ENCODE data around the gene CERKL.
"Not testable (repeated sequence)": the region's sequence is repeated elsewhere in the genome, so short reads cannot be mapped to it uniquely, and the experiment has no call there.

Gene CERKL, protein sequence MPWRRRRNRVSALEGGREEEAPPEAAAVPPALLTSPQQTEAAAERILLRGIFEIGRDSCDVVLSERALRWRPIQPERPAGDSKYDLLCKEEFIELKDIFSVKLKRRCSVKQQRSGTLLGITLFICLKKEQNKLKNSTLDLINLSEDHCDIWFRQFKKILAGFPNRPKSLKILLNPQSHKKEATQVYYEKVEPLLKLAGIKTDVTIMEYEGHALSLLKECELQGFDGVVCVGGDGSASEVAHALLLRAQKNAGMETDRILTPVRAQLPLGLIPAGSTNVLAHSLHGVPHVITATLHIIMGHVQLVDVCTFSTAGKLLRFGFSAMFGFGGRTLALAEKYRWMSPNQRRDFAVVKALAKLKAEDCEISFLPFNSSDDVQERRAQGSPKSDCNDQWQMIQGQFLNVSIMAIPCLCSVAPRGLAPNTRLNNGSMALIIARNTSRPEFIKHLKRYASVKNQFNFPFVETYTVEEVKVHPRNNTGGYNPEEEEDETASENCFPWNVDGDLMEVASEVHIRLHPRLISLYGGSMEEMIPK

DNA sequence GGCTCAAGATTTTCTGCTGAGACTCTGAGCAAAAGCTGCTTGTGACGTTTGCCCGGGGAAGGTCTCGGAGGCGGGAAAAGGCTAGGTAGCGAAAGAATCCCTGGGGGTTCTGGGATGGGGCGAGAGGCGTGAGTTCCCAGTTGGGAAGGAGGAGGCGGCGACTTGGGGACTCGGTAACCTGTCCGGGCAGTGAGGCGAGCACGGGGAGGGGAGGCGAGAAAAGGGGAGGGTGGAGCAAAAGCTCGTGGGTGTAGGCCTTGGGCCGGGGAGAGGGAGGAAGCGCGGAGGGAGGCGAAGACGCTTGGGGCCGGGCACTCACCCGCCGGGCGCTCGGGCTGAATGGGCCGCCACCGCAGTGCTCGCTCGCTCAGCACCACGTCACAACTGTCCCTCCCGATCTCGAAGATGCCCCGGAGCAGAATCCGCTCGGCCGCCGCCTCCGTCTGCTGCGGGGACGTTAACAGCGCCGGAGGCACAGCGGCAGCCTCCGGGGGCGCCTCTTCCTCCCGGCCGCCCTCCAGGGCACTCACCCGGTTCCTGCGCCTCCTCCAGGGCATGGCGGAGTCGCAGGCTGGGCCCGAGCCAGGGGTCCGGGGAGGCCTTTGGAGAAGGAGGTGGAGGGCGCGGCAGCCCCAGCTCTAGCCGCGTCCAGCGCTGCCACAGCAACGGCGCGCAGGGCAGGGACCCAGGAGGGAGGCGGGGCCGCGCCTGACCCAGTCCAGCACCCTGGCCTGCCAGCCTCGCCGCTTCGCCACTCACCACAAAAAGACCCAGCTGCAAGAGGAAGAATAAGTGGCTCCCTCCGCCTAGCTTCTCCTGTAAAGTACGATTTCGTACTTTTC lies at the start of gene CERKL:
TSS of gene CERKL (minus strand) at position 656 of the 842 bp plus-strand sequence. CDS start at position 557, 99 bp downstream.
- peak in 1 of 2 donors; percentile 12 for DNase-seq

DNA sequence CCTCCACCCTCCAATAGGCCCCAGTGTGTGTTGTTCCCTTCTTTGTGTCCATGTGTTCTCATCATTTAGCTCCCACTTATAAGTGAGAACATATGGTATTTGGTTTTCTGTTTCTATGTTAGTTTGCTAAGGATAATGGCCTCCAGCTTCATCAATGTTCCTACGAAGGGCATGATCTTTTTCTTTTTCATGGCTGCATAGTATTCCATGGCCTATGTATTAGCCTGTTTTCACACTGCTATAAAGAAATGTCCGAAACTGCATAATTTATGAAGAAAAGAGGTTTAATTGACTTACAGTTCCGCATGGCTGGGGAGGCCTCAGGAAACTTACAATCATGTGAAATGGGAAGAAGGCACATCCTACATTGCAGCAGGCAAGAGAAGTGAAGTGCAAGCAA lies 45.6 kb upstream of the CERKL start:
- DNase-seq = not testable (repeated sequence)

DNA sequence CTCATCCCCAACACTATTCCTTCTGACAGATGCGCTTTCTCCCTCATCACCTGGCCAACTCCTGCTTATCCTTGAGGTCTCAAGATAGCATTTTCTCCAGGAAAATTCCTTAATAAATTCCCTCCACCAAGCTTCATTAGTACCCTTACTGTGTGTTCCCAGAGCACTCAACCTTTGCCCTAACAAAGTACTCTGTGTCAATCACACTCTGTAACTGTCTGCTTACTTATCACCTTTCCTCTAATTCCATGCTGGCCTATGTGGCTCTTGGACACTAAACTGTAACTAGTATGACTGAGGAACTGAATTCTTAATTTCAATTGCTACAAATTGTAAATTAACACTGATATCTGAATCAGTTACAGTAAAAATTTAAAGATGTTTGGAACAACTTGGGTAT lies 41.3 kb upstream of the CERKL start:
- no peak for DNase-seq

DNA sequence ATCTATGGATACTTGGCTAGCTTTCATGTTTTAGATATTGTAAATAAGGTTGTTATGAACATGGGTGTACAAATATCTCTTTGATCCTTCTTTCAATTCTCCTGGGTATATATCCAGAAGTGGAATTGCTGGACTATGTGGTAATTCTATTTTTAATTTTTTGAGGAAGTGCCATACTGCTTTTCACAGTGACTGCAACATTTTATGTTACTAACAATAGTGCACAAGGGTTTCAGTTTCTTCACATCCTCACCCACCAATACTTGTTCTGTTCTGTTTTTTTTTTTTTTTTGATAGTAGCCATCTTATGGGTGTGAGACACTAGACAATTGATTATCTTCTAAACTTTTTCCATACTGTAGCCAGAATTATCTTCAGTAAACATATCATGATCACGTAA lies 40.7 kb upstream of the CERKL start:
- no peak for DNase-seq

DNA sequence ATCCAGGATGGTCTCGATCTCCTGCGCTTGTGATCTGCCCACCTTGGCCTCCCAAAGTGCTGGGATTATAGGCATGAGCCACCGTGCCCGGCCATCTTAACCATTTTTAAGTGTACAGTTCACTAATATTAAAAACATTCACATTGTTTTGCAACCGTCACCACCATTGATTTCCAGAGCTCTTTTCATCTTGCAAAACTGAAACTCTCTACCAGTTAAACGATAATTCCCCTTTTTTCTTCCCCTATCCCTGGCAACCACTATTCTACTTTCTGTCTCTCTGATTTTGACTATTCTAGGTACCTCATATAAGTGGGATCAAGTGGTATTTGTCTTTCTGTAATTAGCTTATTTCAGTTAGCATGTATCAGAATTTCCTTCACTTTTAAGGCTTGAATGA lies 40.2 kb upstream of the CERKL start:
- no peak for DNase-seq

DNA sequence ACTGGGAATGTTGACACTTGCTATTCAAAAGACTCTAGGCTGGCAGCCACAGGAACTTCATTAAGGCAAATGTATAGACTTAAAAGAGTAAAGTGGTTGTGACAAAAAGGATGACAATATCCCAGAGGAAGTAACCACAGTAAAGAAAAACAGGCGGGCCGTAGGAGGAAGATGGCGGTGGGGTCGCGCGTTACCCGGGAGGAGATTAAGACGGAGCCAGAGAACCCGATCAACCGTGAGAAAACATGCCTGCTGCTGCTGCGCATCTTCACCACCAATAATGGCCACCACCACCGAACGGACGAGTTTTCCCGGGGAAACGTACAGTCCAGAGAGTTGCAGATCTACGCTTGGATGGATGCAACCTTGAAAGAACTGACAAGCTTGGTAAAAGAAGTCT lies 37.4 kb upstream of the CERKL start:
- DNase-seq = no peak

DNA sequence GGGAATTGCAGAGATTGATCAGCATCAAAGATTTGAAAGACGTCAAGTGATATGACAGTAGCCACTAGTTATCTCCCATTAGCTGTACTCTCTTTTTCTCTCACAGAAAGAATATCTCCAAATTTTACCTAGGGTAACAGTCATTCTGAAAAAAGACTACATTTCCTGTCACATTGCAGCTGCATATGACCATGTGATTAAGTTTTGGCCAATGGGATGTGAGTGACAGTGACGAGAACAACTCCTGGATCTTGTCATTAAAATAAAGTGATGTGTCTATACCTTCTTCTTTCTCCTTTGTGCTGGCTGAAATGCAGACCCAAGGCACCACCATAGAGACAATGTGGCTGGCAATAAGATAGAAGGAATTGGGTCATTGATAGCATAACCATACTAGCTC lies 34.0 kb upstream of the CERKL start:
- DNase-seq = no peak

DNA sequence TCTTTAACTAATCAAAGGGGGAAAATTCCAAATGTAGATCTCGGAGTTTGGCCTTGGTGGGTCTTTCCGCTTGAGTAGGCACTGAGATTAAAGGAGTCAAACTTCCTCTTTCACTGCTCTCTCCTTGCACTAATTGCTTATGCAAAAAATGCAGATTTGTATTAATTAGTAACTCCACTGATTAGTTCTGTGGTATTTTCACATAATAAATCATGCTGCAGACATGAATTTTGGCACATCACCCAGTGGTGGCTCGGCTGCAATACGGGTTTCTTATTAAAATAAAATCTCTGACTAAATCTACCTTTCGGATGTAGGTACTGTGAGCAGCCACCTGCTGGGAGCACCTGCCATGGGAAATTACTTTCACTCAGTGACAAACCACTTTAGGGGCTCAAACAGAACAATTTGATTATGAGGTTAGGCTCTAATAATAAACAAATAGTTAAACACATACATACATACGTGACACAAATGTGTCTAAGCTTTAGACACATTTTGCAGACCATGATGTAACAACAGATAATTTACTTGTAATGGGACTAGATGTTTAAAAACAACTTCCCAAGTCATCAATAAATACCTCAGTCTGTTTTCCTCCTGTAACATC lies 29.8 kb upstream of the CERKL start:
- no peak for DNase-seq

DNA sequence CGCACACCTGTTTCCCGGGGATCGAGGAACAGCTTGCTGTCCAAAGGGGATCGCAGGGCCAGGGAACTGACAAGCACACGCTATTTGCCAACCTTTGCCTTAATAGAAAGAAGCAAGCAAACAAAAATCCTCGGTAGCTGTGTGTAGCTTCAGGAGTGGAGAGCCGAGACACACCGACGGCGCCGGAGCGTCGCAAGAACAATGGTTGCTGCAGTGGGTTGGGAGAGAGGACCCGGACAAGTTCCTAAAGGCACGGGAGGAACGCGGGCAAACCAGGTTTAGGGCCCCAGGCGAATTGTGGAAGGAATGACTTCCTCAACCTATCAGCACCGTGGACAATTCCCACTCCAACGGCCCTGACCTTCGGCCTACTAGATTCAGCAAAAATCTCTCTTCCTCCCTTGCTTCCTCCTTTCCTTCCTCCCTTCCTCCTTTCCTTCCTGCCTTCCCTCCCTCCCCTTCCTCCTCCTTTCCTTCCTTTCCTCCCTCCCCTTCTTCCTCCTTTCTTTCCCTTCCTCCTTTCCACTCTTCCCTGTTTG lies 28.3 kb upstream of the CERKL start:
- DNase-seq = no peak

DNA sequence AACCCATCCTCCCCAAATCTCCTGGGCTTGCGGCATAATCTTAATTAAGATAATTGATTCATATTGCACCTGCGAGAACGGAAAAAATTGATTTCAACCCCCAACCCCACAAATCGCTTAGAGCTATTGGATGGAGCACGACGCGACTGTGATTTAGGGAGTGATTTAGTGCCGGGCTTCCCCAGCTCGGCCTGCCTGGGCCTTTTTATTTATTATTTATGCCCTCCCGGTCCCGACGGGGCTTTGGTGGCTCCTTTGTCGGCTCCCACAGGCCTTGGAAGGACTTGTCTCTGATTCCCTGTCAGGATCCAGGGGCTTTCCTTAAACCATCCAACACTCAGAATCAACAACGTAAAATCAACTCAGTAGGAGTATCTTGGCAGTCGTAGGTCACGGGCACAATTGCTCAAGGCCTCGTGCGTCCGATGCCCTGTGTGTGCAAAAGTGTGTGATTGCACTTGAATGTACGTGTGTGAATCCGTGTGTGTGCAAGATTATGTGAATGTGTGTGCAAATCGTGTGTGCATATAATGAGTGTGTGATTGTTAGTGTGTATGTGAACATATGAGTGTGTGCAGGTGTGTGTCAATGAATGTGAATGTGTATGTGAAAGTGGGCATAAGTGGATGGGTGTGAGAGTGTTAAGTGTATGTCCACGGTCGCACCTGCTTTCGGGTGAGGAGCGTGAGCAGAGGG lies 27.7 kb upstream of the CERKL start:
- no peak for DNase-seq

DNA sequence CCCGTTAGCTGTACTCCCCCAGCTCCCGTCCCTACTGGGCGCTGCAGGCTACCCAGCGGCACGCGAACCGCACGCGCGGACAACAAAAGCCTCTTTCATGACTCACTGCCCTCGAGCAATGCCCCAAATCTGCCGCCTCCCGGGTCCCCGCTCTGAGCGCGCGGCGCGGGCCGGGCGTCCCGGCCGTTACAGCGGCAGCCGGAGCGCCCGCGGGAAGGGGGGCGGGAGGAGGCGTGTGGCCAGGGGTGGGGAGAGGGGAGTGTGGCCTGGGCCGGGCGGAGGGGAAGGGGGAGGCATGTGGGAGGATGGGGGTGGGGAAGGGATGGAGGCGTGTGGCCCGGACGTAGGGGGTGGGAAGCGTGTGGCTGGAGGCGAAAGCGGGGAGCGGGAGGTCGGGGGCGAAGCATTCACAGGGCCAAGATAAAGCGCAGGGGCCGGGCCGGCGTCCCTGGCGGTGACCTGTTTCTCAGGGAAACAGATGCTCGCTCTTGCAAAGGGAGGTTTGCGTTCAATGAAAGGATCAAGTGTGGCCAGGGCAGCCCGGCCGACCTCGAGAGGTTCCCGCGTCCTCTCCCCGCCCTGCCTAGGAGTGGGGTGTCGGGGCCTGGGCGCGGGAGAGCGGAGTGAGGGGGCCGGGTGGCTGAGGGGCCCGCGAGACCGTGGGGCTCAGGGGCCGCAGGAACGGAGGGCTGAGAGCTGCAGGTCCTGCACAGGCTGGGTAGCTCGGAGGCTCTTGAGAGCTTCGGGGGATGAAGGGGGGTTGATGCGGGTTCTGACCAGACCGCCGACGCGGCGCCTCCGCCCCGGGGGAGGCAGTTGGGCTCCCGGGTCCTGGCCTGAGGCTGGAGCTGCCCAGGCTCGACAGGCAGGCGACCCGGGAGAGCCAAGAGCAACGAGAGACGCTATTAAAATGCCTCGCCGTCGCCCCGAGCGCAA lies 26.9 kb upstream of the CERKL start:
- no peak for DNase-seq

DNA sequence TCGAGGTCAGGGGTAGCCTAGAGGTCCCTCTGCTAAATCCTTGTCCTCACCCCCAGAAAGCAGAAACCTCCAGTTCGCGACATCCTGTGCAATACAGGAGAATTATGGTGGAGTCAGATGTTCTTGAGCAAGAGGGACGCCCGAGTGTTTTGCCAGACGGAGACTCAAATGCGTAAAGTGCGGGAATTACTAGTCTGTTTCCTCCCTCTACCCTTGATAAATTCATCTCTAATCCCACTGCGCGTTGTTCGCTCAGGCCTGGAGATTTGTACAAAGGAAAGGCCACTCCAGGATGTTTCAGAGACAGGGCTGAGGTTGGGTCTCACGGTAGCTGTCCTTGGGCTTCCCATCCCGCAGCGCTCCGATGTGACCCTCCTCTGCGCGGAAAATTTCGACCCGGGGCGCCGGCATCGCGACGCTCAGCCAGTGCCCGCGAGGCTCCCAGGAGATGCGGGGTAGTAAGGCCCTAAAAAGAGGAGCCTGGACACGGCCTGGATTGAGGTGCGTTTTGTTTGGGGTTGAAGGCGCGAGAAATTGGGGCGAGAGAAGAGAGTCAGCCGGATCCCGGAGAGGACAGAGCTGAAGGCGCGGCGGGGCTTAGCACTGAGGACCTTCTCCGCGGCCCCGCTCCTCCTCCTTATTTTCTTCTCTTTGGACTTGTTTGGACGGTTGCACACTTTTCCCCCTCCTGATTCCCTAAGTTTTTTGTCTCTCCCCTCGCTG lies 26.1 kb upstream of the CERKL start:
- DNase-seq = no peak

DNA sequence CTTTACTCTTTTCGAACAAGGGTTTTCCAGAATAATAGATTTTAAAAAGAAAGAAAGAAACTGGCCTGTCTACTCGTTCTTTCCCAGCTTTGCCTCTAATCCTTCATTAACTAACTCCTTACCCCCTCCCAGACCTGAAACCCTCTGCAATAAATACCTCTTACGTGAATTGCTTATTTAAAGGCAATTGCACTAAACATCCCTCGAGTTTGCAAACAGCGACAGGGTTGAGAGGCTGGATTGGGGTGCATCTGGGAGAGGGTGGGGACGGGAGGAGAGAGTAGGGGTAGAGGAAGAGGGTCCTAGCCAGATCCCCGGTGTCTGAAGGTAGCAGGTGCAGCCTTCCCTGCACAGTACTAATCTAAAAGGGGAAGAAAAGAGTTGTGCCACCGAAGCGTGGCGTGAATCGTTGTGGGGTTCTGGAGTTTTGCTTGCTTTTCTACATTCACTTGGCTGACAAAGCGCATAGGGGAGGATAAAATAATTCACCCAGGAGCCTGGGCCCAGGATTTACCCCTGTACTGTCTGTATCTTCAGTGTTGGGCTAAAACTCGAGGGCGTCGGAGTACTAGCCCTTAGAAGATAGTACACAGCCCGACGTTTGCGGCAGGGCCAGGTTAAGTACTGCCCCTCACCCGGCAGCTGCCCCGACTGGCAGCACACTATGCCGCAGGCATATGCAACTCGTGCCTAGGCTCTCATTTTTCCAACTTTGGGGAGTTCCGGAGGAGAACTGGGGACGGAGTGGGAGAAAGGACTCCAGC lies 25.3 kb upstream of the CERKL start:
- no peak for DNase-seq

DNA sequence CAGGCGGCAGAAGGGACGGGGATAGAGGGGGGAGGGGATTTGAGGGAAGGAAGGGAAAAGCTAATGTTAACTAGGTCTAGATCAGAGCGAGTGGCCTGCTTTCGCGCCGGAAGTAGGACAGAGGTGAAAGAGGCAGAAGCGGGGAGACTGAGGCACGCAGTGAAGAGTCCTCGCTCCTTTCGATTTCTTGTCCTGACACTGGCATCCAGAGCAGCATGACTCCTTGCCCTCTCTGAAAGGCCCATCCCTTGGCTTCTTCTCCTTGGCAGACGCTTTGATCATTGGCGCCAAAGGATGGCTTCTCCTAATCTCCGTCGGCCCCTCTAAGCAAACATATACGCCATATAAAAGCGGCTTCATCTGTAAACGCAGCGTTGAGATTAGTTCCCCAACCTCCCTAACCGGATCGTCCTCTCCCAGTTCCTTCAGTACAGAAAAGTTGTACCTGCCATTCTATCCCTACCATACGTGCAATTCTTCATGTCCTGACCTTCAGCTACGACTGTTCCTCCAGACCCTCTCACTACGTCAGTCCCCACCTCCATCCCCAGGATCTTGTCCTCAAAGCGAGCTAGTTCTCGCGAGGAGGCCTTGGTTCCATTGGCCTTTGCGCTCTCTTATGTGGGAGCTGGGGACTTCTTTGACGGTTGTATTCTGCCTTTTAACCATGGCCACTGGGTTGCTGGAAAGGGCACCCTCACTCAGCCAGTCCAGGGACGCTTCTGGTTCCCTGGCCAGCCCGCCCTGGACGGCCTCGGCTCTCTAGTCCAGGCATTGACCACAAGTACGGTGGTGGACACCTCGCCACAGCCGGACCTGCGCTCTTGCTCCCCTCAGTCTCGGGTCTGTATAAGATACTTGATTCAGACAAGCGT lies 24.3 kb upstream of the CERKL start:
- DNase-seq = no peak

DNA sequence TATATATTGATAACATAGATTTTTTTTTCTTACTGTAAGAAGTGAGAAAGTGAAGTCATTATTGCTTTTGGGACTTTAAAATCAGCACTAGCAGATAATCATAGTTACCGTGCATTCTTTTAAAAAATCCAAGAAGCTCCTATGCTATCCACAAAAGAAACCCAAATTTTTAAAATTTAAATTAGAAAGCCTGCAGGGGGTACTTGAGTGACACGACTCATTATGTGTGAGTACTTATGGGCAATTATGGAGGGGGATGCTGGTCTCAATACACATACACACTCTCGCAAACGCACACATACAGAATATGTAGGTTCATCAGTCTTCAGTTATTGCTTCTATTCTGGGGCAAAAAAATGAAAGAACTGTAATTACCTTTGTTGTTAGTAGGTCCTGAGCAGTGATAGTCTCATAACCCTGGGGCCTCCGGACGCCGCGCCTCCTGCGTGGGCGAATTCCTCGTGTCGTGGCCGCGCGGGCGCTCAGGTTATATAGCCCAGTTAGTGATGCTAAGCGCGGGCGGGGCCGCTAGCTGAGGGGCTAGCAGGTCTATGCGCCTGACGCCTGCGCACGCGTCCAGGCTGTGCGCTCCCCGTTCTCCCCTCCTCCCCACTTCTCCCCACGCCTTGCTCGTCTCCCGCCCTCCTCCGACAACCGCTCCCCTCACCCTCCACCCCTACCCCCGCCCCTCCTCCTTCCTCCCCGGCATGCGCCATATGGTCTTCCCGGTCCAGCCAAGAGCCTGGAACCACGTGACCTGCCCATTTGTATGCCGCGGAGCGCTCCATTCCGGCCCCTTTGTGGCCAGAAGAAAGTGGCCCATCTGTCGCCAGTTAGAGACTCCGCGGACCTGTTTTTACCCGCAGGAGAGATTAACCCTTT lies 23.4 kb upstream of the CERKL start, which contains the start of gene NEUROD1:
TSS of gene NEUROD1 (minus strand) at position 463 of the 882 bp plus-strand sequence. CDS start 1,657 bp downstream, outside the sequence.
- no peak for DNase-seq

DNA sequence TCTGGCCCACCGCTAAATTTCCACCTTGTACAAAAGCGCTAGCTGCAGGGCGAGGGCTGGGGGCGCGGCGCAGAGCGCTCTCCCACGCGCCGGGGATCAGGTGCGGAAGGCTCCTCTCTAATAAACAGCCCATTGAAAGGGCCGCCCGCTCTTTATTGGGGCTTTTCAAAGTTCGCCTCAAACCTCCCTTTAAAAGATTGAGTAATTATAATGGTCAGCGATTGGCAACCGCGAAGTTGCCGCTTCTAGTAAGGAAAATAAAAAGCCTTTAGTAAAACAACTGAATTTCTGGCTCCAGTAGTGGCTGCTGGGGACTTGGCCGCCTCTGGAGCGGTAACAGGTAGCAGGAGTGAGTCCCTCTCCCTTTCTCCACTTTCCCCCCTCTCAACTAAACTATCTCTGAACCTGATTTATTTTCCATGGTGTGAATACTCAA lies 22.7 kb upstream of the CERKL start:
- DNase-seq = no peak

DNA sequence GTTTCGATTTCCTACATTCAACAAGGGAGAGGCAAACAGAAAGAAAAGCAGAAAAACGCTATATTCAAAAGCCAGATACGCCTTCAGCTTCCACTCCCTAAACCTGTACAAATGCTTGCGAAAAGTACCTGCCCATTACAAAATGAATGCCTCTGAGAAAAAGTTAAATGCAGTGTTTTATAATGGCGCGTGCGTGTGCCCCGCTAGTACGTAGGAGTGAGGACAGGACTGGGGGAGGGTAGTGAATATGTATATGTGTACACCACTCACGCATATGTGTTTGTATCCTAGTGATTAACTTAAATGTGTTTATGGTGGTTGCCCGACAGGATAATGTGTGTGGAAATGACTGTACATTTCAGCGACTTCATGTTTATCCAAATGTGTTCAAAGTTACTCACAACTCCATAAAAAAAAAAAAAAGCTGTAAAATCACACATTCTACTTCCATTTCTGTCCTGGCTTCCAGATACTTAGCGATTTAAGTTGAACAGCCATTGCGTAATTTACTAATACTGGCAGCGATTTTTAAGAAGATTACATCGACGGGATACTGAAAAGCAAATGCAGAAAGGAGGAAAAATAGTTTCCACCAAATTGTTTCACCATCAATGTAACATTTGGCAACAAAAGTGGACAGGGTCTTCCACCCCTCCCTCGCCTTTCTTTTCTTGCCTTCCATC lies 22.1 kb upstream of the CERKL start:
- DNase-seq = no peak

Measured in CD4-positive, alpha-beta T cell treated with Interleukin-4 for 1 hour (primary cell).